GM23248 (cell line): ENCODE measurements around the gene FARS2. TPM values are rescaled to one million over a fixed set of nuclear protein-coding genes. Genes with fewer than 3 reads are reported as not detected.
A peak's percentile ranks its signal among the peaks of the same experiment; 100 is the strongest.

Experiments
- DNase-seq: peaks from one replicate; pipeline ENCODE4 v3.0.0-alpha.2; 2015
- H2AFZ ChIP-seq: fragments of 200-600 bp; sonication (generic); 2 replicates; pipeline ENCODE4 v1.6.1; 2016; ENCODE audit warnings: antibody characterized with exemption
- H3F3A ChIP-seq: fragments of 200-600 bp; sonication (generic); 2 replicates; pipeline ENCODE4 v1.6.1; 2016; ENCODE audit warnings: mild to moderate bottlenecking, antibody characterized with exemption, mixed run types; ENCODE audit not compliant: insufficient read depth
- H3K27ac ChIP-seq: fragments of 200-600 bp; sonication (generic); 2 replicates; pipeline ENCODE4 v1.5.1; 2016; ENCODE audit warnings: mild to moderate bottlenecking
- H3K27me3 ChIP-seq: fragments of 200-600 bp; sonication (generic); replicated peaks from 2 replicates; pipeline ENCODE4 v1.6.1; 2016; ENCODE audit warnings: mild to moderate bottlenecking; ENCODE audit not compliant: insufficient read depth
- H3K36me3 ChIP-seq: fragments of 200-600 bp; sonication (generic); 2 replicates; pipeline ENCODE4 v1.6.1; 2016; ENCODE audit warnings: low read depth, mild to moderate bottlenecking
- H3K4me1 ChIP-seq: fragments of 200-600 bp; sonication (generic); 2 replicates; pipeline ENCODE4 v1.6.1; 2016; ENCODE audit warnings: mild to moderate bottlenecking; ENCODE audit not compliant: insufficient read depth
- H3K4me2 ChIP-seq: fragments of 200-600 bp; sonication (generic); one replicate; pipeline ENCODE4 v1.6.1; 2016; ENCODE audit warnings: mild to moderate bottlenecking; ENCODE audit not compliant: unreplicated experiment
- H3K4me3 ChIP-seq: fragments of 200-600 bp; sonication (generic); 2 replicates; pipeline ENCODE4 v1.5.1; 2016; ENCODE audit warnings: mild to moderate bottlenecking
- H3K79me2 ChIP-seq: fragments of 200-600 bp; sonication (generic); 2 replicates; pipeline ENCODE4 v1.6.1; 2016; ENCODE audit warnings: mild to moderate bottlenecking; ENCODE audit not compliant: insufficient read depth
- H3K9ac ChIP-seq: fragments of 200-600 bp; sonication (generic); 2 replicates; pipeline ENCODE4 v1.6.1; 2016; ENCODE audit warnings: mild to moderate bottlenecking
- H3K9me2 ChIP-seq: fragments of 200-600 bp; sonication (generic); 2 replicates; pipeline ENCODE4 v1.6.1; 2016; ENCODE audit warnings: mixed run types, mild to moderate bottlenecking, moderate library complexity; ENCODE audit not compliant: insufficient read depth
- H3K9me3 ChIP-seq: fragments of 200-600 bp; sonication (generic); one replicate; pipeline ENCODE4 v1.6.1; 2017; ENCODE audit warnings: low read depth
- H4K20me1 ChIP-seq: fragments of 200-600 bp; sonication (generic); 2 replicates; pipeline ENCODE4 v1.6.0; 2016; ENCODE audit not compliant: insufficient read depth
- EZH2 ChIP-seq: fragments of 200-600 bp; sonication (generic); IDR thresholded peaks from 2 replicates; pipeline ENCODE4 v1.6.1; 2018; ENCODE audit warnings: antibody characterized with exemption, mild to moderate bottlenecking; ENCODE audit not compliant: insufficient read depth, poor library complexity, severe bottlenecking
- EZH2phosphoT487 ChIP-seq: fragments of 200-600 bp; sonication (generic); IDR thresholded peaks from 2 replicates; pipeline ENCODE4 v1.6.1; 2018; ENCODE audit warnings: antibody characterized with exemption, moderate library complexity, mild to moderate bottlenecking, low read depth; ENCODE audit not compliant: insufficient read depth
- WGBS, 2 experiments: methylation state at CpG; one replicate each; pipeline ENCODE4 v1.1.6; 2015 to 2017; ENCODE audit warnings: low lambda C conversion rate in 2 of 2, low coverage in 1 of 2; ENCODE audit errors: missing lambda C conversion rate in 2 of 2; 5-methylcytosine and 5-hydroxymethylcytosine counted together
- in situ Hi-C: fragments of 300-500 bp; cut with MboI; formaldehyde crosslinking; loops from 2 replicates; pipeline ENCODE4 v1.15.0; 2020
- polyA plus RNA-seq: library from polyadenylated mRNA; unstranded; fragments of >200 nt; fragmentation: Nextera tagmentation; extraction: Ambion mirVana; gene quantifications from 2 replicates; pipeline ENCODE4 v1.2.1, GENCODE V29; 2016
- total RNA-seq: library from RNA; depleted of rRNA; stranded (reverse); fragments of >200 nt; shearing (Covaris generic); gene quantifications from 2 replicates; pipeline ENCODE4 v1.2.3, GENCODE V29; 2014

Gene FARS2
- total and polyA plus RNA-seq, 2 experiments from 2014 or later: 15.1 to 16.5 TPM

- H3K9me3 ChIP-seq: no peaks in the 10 kb centered on the region
- no peaks in the 10 kb centered on the region for H4K20me1 ChIP-seq
- no peak overlapping the region for H2AFZ ChIP-seq
- H3K9me2 ChIP-seq: no peaks in the 10 kb centered on the region
- 0 out of 2 replicates have a peak, but pooled peaks cover 8% of the 10 kb centered on the region for H3F3A ChIP-seq
- H3K36me3 ChIP-seq: no peaks in the 10 kb centered on the region
- H3K9ac ChIP-seq: no peak overlapping the region
- WGBS, 2 experiments: 86 to 87% methylated on average over 5 of the region's 5 CpGs
- no peak overlapping the region for H3K4me3 ChIP-seq
- H3K4me2 ChIP-seq: no peak overlapping the region
- no peak for DNase-seq
- no peaks in the 10 kb centered on the region for H3K27me3 ChIP-seq
- no peak for TF ChIP-seq EZH2phosphoT487
- TF ChIP-seq EZH2: no peak
- H3K27ac ChIP-seq: no peak overlapping the region
- in situ Hi-C loops: loop anchor here (25.0 kb wide), 1 partner anchor 1084 kb away; no protein-coding TSS in a partner anchor
- no peaks in the 10 kb centered on the region for H3K79me2 ChIP-seq
- H3K4me1 ChIP-seq: peaks cover 10% of the 10 kb centered on the region
These were observed 192.2 kb downstream of the FARS2 start for GRCh38 chr6:5453546-5453945.

GRCh38 chr6:5455142-5455541 is 193.8 kb downstream of the FARS2 start:
- Histone ChIP-seq H3K4me1 (peaks cover 10% of the 10 kb centered on the region), H2AFZ (no peak overlapping the region), H3K4me3 (no peak overlapping the region), H3K36me3 (no peaks in the 10 kb centered on the region), H3K9me3 (no peaks in the 10 kb centered on the region), H3K79me2 (no peaks in the 10 kb centered on the region), H3K27me3 (no peaks in the 10 kb centered on the region), H3K9me2 (no peaks in the 10 kb centered on the region), H3K27ac (no peak overlapping the region), H3K9ac (no peak overlapping the region), H3K4me2 (no peak overlapping the region), H3F3A (peaks cover 16% of the 10 kb centered on the region; the same call in 1 of the 2 replicates), H4K20me1 (no peaks in the 10 kb centered on the region)
- DNase-seq: no peak
- in situ Hi-C loops: loop anchor here (25.0 kb wide), 1 partner anchor 1082 kb away; no protein-coding TSS in a partner anchor
- no peak for TF ChIP-seq EZH2
- TF ChIP-seq EZH2phosphoT487: no peak
- 49 to 51% methylated on average over 4 of the region's 4 CpGs for WGBS, 2 experiments

GRCh38 chr6:5457041-5457440 is 195.7 kb downstream of the FARS2 start:
- Histone ChIP-seq H3K9me2 (no peaks in the 10 kb centered on the region), H3K27ac (no peak overlapping the region), H3K4me3 (no peak overlapping the region), H3F3A (peaks cover 16% of the 10 kb centered on the region; the same call in 1 of the 2 replicates), H3K27me3 (no peaks in the 10 kb centered on the region), H3K4me1 (peaks cover 10% of the 10 kb centered on the region), H2AFZ (no peak overlapping the region), H4K20me1 (no peaks in the 10 kb centered on the region), H3K4me2 (peak overlapping the region; percentile 6), H3K9ac (0 out of 2 replicates have a peak overlapping the region, but pooled peaks have one; percentile 16), H3K36me3 (no peaks in the 10 kb centered on the region), H3K9me3 (no peaks in the 10 kb centered on the region), H3K79me2 (no peaks in the 10 kb centered on the region)
- TF ChIP-seq EZH2phosphoT487 (no peak), EZH2 (no peak)
- in situ Hi-C loops: loop anchor here (25.0 kb wide), 1 partner anchor 1080 kb away; no protein-coding TSS in a partner anchor
- 36 to 38% methylated on average over 9 of the region's 9 CpGs for WGBS, 2 experiments
- peak; percentile 80 for DNase-seq

DNA sequence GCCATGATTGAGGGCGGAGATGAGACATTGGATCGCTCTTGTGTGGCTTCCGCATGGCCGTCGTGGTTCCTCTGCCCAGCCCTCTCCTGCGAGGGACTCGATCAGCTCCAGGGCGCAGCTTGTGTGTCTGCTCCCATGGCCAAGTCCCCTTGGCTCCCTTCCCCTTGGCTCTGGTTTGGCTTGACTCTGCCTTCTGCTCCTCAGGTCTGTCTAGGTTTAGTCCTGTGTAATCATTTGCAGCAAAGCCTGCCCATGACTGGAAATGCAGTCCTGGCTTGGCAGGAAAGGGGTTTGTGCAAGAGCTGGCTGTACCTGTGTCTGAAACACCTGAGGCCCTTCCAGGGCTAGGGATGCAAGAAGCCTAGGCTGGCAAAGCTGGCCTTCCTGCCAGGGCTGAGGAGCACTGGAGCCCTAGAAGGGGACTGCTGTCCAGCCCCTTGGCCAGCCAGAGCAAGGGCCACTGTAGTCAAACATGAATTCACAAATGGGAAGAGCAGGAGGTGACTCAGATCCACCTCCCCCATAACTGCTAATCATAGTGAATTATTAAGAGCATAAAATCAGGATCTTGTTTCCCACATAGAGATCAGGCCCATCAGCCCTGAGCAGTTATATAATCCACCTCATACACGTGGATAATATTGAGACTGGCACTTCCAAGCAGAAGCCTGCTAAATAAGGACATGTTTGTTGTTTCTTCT is 196.8 kb downstream of the FARS2 start:
- Histone ChIP-seq H3K36me3 (no peaks in the 10 kb centered on the region), H3K4me1 (peaks cover 10% of the 10 kb centered on the region), H2AFZ (no peak overlapping the region), H3K9me2 (no peaks in the 10 kb centered on the region), H3K9me3 (no peaks in the 10 kb centered on the region), H3K27ac (no peak overlapping the region), H3F3A (peaks cover 16% of the 10 kb centered on the region; the same call in 1 of the 2 replicates), H3K4me3 (no peak overlapping the region), H3K9ac (no peak overlapping the region), H3K79me2 (no peaks in the 10 kb centered on the region), H3K4me2 (no peak overlapping the region), H3K27me3 (no peaks in the 10 kb centered on the region), H4K20me1 (no peaks in the 10 kb centered on the region)
- in situ Hi-C loops: loop anchor here (25.0 kb wide), 1 partner anchor 1079 kb away; no protein-coding TSS in a partner anchor
- TF ChIP-seq EZH2 (no peak), EZH2phosphoT487 (no peak)
- WGBS, 2 experiments: 40% methylated on average over 9 of the region's 9 CpGs
- peak; percentile 39 for DNase-seq
